ENCODE data around the gene MMP20.

- TF ChIP-seq CTCF (IDR thresholded peaks at IDR 0.05) (no peak), POLR2A (IDR thresholded peaks at IDR 0.05) (no peak)
Observed at GRCh38 chr11:102568851-102569250, 56.3 kb downstream of the MMP20 start.
